GM12892 (cell line): ENCODE data around the gene PODN.

ENCODE experiments used
- DNase-seq: peaks from one replicate; pipeline ENCODE4 v3.0.0; 2011; ENCODE audit not compliant: insufficient read length
- FAIRE-seq: peaks from 2 replicates; lab custom pipeline; 2011; peaks lifted over from hg19 to GRCh38; lab: Jason Lieb, UNC
- POLR2A ChIP-seq: IDR thresholded peaks from 2 replicates; pipeline ENCODE4 v1.6.1; 2011; ENCODE audit warnings: low read depth, low read length, control low read depth
- POLR2AphosphoS5 ChIP-seq: IDR thresholded peaks from 2 replicates; pipeline ENCODE4 v1.6.1; 2011; ENCODE audit warnings: low read depth, low read length, control low read depth
- TAF1 ChIP-seq: IDR thresholded peaks from 2 replicates; pipeline ENCODE4 v1.6.1; 2011; ENCODE audit warnings: low read depth, mild to moderate bottlenecking, control low read depth, low read length, borderline replicate concordance

The PODN gene

DNA sequence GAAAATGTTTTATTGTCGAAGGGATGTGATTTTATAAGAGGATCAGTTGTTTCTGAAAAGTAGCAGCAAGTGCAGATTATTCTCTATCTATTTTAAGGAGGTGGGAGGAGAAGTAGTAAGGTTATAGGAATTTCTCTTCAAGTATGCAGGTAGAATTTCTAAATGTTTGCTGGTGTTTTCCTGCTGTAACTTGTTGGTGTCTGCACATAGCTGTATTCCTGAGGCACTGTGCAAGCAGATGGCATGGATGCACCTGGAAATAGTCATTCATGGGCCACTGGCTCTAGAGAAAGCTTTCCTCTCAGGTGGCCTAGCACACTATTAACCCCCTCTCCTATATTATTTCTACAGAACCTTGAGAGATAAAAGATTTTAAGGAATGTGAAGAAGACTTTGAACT is 30.3 kb upstream of the PODN start:
- no peak for DNase-seq
- no peak for FAIRE-seq
- no peak for TF ChIP-seq POLR2A
- TF ChIP-seq POLR2AphosphoS5, result no peak
- TF ChIP-seq TAF1, result no peak

DNA sequence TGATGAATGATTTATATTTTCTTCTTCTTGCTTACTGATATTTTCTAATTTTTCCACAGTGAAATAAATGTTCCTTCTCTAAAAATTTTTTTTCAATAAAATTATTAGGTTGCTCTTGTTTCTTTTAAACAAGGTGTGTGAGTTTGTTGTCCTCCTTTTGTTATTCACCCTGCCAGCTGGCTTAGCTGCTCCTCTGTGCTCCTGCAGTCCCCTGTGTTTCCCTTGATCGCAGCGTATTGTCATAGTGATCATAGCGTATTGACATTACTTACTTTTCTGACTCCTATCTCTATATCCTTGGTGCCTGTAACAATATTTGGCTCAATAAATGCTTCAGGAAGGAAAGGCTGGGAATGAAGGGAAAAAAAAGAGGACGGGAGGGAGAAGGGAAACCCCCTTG is 24.9 kb upstream of the PODN start:
- DNase-seq, result no peak
- TF ChIP-seq TAF1 (no peak), POLR2AphosphoS5 (no peak), POLR2A (no peak)
- peak; percentile 5 for FAIRE-seq

DNA sequence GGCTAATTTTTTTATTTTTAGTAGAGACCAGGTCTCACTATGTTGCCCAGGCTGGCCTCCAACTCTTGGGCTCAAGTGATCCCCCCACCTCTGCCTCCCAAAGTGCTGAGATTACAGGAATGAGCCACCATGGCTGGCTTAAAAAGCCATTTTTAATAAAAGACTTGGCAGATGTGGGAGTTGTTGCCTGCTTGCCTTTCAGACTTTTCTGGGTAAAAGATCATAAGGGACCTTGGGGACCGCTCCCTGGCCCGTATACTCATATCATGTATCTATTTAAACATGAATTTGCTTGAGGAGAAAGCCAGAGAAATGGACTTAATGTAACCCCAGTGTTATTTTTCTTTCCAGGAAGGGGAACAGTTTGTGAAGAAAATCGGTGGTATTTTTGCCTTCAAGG is 23.4 kb upstream of the PODN start:
- no peak for DNase-seq
- no peak for TF ChIP-seq POLR2A
- no peak for TF ChIP-seq POLR2AphosphoS5
- no peak for TF ChIP-seq TAF1
- no peak for FAIRE-seq

DNA sequence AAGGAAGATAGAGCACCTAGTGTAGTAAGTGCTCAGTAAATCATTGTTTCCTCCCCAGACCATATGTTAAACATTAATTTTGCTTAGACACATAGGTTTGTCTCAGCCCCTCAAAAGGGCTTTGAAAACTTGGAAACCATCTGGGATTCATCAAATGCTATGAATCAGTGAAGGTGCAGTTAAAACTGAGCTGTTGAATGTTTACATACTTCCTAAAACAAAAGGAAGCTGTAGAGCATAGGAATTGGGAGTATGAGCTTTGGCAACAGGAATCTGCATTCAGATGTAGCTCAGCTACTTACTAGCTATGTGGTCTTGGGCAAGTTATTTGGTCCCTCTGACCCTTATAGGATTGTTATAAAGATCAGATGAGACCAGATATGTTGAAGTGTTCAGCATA is 18.7 kb upstream of the PODN start:
- no peak for TF ChIP-seq POLR2AphosphoS5
- TF ChIP-seq TAF1, result no peak
- TF ChIP-seq POLR2A, result no peak
- FAIRE-seq (no peak), DNase-seq (no peak)

DNA sequence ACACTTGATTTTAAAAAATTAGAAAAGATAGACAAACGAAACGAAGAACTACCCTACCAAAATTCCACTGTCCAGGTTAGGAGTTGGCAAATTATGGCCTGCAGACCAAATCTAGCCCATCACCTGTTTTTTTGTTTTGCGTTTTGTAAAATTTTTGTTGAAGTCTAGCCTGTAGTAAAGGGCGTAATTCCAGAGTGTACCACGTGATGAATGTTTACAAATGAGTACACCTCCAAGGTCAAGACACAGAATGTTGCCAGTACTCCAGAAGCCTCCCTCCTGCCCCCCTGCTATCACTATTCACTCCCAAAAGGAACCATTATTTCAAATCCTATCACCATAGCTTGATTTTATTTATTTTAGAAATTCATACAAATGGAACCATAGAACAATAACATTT is 17.1 kb upstream of the PODN start:
- DNase-seq, result no peak
- TF ChIP-seq POLR2AphosphoS5 (no peak), TAF1 (no peak)
- FAIRE-seq, result no peak

DNA sequence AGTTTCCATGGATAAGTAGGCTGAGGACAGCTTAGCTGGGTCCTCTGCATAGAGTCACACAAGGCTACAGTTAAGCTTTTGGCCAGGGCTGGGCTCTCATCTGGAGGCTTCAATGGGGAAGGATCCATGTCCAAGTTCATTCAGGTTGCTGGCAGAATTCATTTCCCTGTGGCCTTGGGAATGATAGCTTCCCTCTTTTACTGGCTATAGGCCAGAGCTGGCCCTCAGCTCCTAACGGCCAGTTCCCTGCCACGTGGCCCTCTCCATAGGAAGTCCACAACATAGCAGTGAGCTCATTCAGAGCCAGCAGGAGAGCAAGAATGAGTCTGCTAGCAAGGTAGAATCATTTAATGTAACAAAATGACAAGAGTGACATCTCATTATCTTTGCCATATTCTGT is 15.1 kb upstream of the PODN start:
- TF ChIP-seq TAF1, result no peak
- TF ChIP-seq POLR2A, result no peak
- TF ChIP-seq POLR2AphosphoS5, result no peak
- no peak for FAIRE-seq
- DNase-seq, result no peak

DNA sequence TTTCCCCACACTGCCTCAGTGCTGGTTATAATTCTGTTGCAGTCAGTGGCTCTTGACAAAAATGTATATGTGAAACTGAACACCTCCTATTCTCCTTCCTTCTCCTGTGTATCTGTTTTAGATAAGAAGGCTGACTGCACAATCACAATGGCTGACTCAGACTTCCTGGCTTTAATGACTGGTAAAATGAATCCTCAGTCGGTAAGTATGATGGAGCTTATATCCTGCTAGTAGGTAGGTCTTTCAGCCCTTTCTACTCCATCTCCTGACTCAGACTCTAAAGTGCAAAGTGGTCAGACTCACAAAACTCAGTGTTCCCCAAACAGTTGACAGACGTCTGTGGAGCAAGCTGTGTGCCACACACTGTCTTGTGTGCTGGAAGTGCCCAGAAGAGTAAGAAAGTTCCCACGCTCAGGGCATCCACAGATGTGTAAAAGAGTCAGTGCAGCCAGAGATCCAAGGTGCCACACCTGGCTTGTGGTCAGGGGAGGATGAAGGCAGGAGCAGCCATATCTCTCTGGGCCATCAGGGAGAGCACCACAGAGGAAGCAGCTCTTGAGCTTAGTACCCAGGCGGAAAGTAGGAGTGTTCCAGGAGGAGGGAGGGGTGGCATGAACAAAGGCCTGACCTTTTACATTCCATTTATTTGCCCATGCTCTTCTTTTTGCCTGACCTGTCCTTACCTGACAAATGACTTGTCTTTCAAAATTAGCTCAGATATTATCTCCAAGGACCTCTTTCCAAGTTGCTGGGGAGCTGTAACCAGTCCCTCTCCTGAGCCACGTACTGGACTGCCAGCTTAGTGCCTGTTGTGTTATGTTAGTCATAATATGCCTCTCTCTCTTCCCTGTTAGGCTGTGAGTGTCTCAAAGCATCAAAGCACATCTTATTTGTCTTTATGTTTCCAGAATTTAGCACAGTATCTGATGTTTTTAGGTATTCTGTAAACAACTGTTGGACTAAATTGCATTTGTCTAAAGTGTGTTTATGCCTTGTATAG is 14.0 kb upstream of the PODN start:
- TF ChIP-seq TAF1 (no peak), POLR2A (no peak), POLR2AphosphoS5 (no peak)
- FAIRE-seq (no peak), DNase-seq (no peak)

DNA sequence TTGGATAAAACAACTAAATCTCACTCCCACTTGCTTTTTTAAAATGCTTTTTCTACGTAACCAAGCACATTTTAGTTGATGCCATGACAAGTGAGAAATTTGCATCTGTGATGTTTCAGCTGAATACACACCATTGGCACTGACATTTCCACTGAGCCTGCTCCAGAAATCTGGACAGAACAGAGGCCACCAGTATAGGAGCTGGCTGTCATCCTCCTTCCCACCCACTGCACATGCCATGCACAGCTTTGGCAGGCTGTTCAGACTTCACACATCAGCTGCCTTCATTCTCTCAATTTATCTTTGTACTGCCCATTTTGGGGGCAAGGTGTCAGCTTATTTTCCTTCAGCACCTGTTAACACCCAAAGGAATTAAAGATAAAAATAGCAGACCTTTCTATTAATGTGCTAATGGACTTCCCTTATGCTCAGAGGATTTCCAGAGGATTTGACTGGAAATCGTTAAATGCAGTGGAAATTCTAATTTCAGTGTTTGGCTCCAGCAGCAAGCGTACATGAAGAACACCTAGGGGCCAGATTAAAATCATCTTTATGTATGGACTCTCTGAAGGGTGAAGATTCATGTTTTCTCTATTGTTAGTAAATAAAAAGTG is 12.9 kb upstream of the PODN start:
- DNase-seq (no peak), FAIRE-seq (no peak)
- TF ChIP-seq POLR2AphosphoS5, result no peak
- TF ChIP-seq POLR2A, result no peak
- no peak for TF ChIP-seq TAF1

DNA sequence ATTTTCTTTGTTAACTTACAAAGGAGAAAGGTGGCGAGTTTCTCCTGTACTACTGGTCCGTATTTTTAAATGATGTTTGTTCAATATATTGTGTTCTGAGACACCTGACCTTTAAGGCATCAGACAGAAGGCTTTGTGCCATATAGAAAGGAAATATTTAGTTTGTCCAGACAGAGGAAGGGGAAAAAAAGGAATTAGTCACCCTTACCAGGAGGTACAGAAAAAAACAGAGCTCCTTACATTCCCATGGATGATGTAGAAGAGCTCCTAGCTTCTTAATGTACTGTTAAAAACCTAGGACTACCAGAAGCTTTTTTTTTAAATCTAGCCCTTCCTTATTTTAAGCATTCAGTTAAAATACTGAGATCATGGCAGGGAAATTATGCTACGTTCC is 12.4 kb upstream of the PODN start:
- FAIRE-seq (no peak), DNase-seq (no peak)
- TF ChIP-seq POLR2A (no peak), TAF1 (no peak), POLR2AphosphoS5 (no peak)

DNA sequence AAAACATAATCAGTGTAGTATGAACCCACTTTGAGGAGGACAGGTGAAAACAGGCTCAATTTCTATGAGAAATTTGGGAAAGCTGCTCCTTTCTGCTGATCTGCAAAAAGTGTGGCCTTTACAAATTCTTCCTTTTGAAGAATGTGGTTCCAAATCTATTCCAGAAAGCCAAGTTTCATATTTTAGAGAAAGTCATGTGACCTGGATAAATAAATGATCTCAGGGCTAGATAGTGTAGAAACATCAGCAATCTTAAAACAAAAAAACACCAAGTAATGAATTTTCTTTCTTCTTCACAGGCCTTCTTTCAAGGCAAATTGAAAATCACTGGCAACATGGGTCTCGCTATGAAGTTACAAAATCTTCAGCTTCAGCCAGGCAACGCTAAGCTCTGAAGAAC is 11.7 kb upstream of the PODN start:
- FAIRE-seq (no peak), DNase-seq (no peak)
- TF ChIP-seq TAF1, result no peak
- TF ChIP-seq POLR2A, result no peak

DNA sequence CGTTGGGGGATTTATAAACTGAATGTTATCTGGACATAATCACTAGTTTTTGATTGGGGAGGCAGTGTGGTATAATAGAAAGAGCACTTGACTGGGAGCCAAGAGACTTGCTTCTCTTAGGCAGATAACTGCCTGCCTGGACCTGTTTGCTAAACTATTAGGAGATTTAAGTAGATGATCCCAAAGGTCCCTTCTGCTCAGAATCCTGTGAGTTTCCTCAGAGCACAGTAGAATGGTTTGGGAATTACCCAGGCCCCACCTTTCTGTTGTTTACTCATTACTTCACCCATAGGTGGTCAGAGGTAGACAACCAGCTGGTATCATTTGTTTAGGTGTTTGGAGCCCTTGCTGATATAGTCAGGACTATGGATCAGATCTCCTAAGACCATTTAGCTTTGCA is 10.3 kb upstream of the PODN start:
- DNase-seq, result no peak
- FAIRE-seq, result no peak
- no peak for TF ChIP-seq POLR2AphosphoS5
- no peak for TF ChIP-seq POLR2A
- TF ChIP-seq TAF1, result no peak

DNA sequence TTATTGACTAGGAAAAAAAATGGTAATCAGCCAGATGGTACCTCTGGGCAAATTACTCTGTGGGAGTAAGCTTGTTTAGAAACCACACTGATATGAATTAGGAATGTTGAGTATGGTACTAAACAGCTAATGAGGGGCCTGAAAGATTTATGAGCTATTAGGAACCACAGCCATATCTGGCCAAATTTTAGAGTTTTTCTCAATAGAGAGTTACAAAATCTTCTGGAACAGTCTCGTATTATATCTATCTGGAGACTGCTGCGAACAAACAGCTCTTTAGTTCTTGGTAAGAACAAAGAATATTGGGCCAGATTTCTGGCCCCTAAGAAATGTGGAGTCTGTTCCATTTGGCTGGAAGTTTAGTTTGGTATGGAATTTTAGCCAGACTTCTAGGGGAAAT is 4.9 kb upstream of the PODN start:
- FAIRE-seq, result no peak

DNA sequence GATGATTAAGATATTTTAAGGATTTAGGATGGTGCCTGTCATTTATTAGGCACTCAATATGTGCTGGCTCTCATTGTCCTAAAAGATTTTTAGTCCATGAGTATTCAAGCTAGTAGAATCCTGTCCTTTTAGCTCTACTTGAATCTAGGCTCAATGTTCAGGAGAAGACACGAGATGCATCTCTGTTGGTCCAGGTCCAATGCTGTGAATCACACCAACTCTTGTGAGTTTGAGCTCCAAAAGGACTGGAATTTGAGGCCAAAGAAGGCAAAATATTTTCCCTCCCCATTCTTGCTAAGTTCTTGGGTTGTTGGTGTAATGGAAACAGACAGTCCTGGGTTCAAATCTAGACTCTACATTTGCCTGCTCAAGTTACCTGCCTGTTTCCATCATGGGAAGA is 1.4 kb upstream of the PODN start:
- TF ChIP-seq TAF1 (no peak), POLR2AphosphoS5 (no peak), POLR2A (no peak)
- FAIRE-seq (no peak), DNase-seq (no peak)

More for the DNA sequence above, 4.9 kb upstream of the PODN start:
- TF ChIP-seq POLR2A, result no peak
- TF ChIP-seq TAF1, result no peak
- no peak for TF ChIP-seq POLR2AphosphoS5
- no peak for DNase-seq
